PC-3 (cell line): ENCODE results near the gene SLC35F1.

Experiments
- CTCF ChIP-seq: fragments of 300-600 bp; sonication (generic); conservative IDR thresholded peaks from 2 replicates; pipeline ENCODE4 v1.5.1; 2017; ENCODE audit warnings: antibody characterized with exemption, low read depth, mild to moderate bottlenecking, low read length
- EZH2 ChIP-seq: fragments of 300-600 bp; sonication (generic); IDR thresholded peaks from one replicate; pipeline ENCODE4 v1.6.1; 2017; ENCODE audit warnings: antibody characterized with exemption, mild to moderate bottlenecking, low read length; ENCODE audit not compliant: unreplicated experiment

GRCh38 chr6:118161343-118161742 is 254.3 kb downstream of the SLC35F1 start:
- TF ChIP-seq CTCF (no peak), EZH2 (no peak)
